Common myeloid progenitor, CD34-positive (primary cell): ENCODE data around the gene UBFD1. TPM values are rescaled to one million over a fixed set of nuclear protein-coding genes. Genes with fewer than 3 reads are reported as not detected.
A peak's percentile ranks its signal among the peaks of the same experiment; 100 is the strongest.

Source experiments
- CTCF ChIA-PET: fragments of 350-600 bp; sonication (Branson Sonifier 250); formaldehyde crosslinking; loops from one replicate; lab custom pipeline; 2021; ENCODE audit warnings: antibody characterized with exemption; lab: Charles Lee
- POLR2A ChIA-PET: fragments of 350-600 bp; sonication (Branson Sonifier 250); formaldehyde crosslinking; loops from one replicate; lab custom pipeline; 2021; ENCODE audit warnings: antibody characterized with exemption; lab: Charles Lee
- DNase-seq, 3 donors: peaks; one replicate each; pipeline versions ENCODE4 v3.0.0 to v3.0.0-alpha.2; 2013
- H3K27ac ChIP-seq, 2 experiments: 1 replicate in 1 of 2; 2 replicates in 1 of 2; pipeline ENCODE4 v1.7.0; 2013; ENCODE audit warnings: inconsistent platforms in 2 of 2, low read length in 2 of 2, mild to moderate bottlenecking in 2 of 2, low read depth in 1 of 2, moderate library complexity in 1 of 2; ENCODE audit not compliant: severe bottlenecking in 2 of 2, insufficient read depth in 1 of 2, poor library complexity in 1 of 2
- H3K27me3 ChIP-seq, 5 experiments: replicated peaks in 2 of 5; 1 replicate in 3 of 5; 2 replicates in 2 of 5; pipeline versions ENCODE4 v1.6.1 to v1.7.0; 2013; ENCODE audit warnings: low read length in 4 of 5, mild to moderate bottlenecking in 2 of 5, moderate library complexity in 2 of 5, inconsistent platforms in 1 of 5; ENCODE audit not compliant: insufficient read depth in 5 of 5, control insufficient read depth in 4 of 5
- H3K36me3 ChIP-seq, 4 experiments: 1 replicate in 2 of 4; 2 replicates in 2 of 4; pipeline versions ENCODE4 v1.6.1 to v1.7.0; 2013; ENCODE audit warnings: low read length in 3 of 4, control low read depth in 1 of 4, mild to moderate bottlenecking in 1 of 4; ENCODE audit not compliant: control insufficient read depth in 4 of 4, insufficient read depth in 4 of 4
- H3K4me1 ChIP-seq, 4 experiments: 1 replicate in 3 of 4; 2 replicates in 1 of 4; pipeline versions ENCODE4 v1.6.1 to v1.7.1; 2013; ENCODE audit warnings: low read length in 3 of 4, mild to moderate bottlenecking in 3 of 4, control low read depth in 1 of 4, inconsistent platforms in 1 of 4, moderate library complexity in 1 of 4; ENCODE audit not compliant: control insufficient read depth in 4 of 4, insufficient read depth in 4 of 4; ENCODE audit errors: control extremely low read depth in 1 of 4
- H3K4me3 ChIP-seq, 7 experiments: 1 replicate in 4 of 7; 2 replicates in 3 of 7; pipeline versions ENCODE4 v1.5.1 to v1.7.0; 2013; ENCODE audit warnings: mild to moderate bottlenecking in 7 of 7, low read length in 6 of 7, moderate library complexity in 6 of 7, inconsistent platforms in 2 of 7, low read depth in 2 of 7, control low read depth in 1 of 7; ENCODE audit not compliant: insufficient read depth in 4 of 7, control insufficient read depth in 1 of 7; ENCODE audit errors: extremely low read depth in 1 of 7
- H3K9me3 ChIP-seq, 5 experiments: 1 replicate in 4 of 5; 2 replicates in 1 of 5; pipeline versions ENCODE4 v1.6.1 to v1.7.1; 2013; ENCODE audit warnings: low read length in 4 of 5, mild to moderate bottlenecking in 2 of 5, inconsistent platforms in 1 of 5, low read depth in 1 of 5, moderate library complexity in 1 of 5; ENCODE audit not compliant: control insufficient read depth in 4 of 5, insufficient read depth in 2 of 5; ENCODE audit errors: control extremely low read depth in 1 of 5
- whole genome bisulfite sequencing: methylation state at CpG from one replicate; pipeline ENCODE4 v1.1.5; 2013; ENCODE audit not compliant: insufficient coverage; 5-methylcytosine and 5-hydroxymethylcytosine counted together
- polyA plus RNA-seq: library from polyadenylated mRNA; unstranded; fragments of 120-200 nt; gene quantifications from one replicate; pipeline ENCODE4 v1.2.1, GENCODE V29; 2013

The UBFD1 gene, protein sequence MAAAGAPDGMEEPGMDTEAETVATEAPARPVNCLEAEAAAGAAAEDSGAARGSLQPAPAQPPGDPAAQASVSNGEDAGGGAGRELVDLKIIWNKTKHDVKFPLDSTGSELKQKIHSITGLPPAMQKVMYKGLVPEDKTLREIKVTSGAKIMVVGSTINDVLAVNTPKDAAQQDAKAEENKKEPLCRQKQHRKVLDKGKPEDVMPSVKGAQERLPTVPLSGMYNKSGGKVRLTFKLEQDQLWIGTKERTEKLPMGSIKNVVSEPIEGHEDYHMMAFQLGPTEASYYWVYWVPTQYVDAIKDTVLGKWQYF
- polyA plus RNA-seq: 29.4 TPM

DNA sequence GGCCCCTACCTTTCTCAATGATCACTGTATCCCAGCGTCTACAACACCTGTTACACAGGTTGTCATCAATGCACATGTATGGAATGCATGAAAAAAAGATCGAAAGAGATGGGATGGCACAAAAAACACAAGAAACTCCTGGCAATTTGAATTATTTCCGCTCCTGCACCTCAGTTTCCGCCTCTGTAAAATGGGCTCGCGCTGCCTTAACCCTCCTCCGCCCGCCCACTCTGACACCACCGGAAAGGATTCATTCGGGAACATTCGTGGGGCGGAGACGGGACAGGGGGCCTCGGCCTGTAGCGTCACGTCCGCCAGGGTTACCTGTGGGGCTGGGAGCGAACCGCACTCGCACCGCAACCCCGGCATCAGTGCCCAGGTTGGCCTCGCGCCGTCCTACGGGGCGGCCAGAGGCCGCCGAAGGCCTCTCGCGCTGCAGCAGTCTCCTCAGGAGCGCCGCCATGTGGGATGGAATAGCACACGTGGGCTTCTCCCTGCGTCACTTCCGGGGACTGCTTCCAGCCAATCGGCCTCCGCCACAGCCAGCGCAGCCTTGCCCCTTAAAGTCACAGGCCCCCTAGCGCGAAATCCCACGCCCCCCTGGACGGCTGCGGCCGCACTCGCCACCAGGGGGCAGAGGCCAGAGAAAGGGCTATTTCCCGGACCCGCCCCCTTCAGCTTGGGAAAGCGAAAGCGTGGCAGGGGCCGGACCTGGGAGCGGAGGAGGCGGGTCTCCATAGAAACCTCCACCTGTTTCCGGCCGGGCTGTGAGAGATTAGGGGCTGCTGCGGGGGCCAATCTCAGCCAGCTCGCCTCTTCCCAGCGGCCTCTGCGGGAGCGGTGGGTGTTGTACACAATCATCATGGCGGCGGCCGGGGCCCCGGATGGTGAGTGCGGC lies at the start of gene UBFD1, which contains the start of gene EARS2:
Gene UBFD1, plus strand, starts transcription at position 847 of the 898 bp plus-strand sequence. Its CDS starts 16 bp downstream, at position 863.
Gene EARS2, minus strand, starts transcription at position 470 of the 898 bp plus-strand sequence. Its CDS starts 7 bp downstream, at position 463.
- CTCF ChIA-PET: interaction anchor here (0.5 to 2.1 kb wide), 8 partner anchors 12 to 121 kb away, joined by 3 to 8 read pairs (median 4); no protein-coding TSS in a partner anchor
- 1% methylated on average over 53 of the region's 65 CpGs for WGBS

DNA sequence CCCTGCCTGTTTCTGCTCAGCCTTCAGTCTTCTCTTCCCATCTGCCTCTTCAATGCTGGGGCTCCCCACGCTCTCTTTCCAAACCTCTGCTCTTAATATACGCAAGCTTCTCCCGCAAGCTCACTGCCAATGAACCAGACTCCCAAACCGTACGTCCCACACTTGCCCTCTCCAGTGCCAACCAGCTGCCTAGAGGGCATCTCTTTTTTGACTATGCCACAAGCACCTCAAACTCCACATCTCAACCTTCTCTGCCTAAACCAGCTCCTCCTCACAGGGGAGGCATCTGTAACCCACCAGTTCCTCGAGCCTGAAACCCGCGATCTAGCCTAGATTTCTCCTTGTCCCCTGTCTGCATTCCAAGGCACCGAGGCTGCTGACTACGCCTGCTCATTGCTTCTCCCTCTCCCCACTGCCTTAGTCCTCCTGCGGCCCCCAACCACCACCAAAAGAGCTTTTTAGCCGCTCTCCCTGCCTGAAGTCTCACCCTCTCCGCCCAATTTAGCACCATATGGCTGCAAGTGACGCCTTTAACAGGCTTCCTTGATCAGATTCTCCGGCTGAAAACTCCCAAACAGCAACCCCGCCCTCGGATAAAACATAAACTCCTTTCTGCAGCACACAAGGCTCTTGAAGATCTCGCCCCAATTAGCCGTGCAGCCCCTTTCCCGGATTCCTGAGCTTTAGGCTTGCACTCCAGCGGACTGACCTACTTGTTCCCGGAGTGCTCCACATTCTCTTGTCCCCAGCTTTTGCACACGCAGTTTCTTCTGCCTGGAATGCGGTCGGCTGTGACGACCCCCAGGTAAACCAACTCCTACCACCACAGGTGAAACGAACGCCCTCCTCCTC lies 48.7 kb upstream of the UBFD1 start:
- H3K4me3 ChIP-seq: peak overlapping the region in 6 of 7 experiments; percentile 57 to 87 (median 76)
- CTCF ChIA-PET: interaction anchor here (1.4 to 1.6 kb wide), 2 partner anchors 36 to 74 kb away, joined by 3 to 4 read pairs; no protein-coding TSS in a partner anchor
- H3K36me3 ChIP-seq: peaks cover 0 to 18% (median 0%) of the 10 kb centered on the region in 4 experiments
- H3K27me3 ChIP-seq: peaks cover 0 to 2% (median 0%) of the 10 kb centered on the region in 5 experiments
- DNase-seq: peak in 1 of 3 donors; percentile 19
- 59% methylated on average over 21 of the region's 28 CpGs for WGBS
- no peaks in the 10 kb centered on the region for H3K9me3 ChIP-seq
- peaks cover 11 to 29% (median 21%) of the 10 kb centered on the region in 4 experiments for H3K4me1 ChIP-seq
- POLR2A ChIA-PET: no interaction called here
- H3K27ac ChIP-seq: peak overlapping the region in 1 of 2 experiments; percentile 58

More for the DNA sequence above, at the start of gene UBFD1, which contains the start of gene EARS2:
- peak within 1 kb of the TSS; percentile 80 to 97 (median 91) for H3K4me3 ChIP-seq
- peak within 1 kb of the TSS; percentile 76 to 89 for H3K27ac ChIP-seq
- peaks cover 12 to 24% (median 19%) of the 10 kb centered on the region in 4 experiments for H3K4me1 ChIP-seq
- H3K9me3 ChIP-seq: no peaks in the 10 kb centered on the region
- H3K27me3 ChIP-seq: no peaks in the 10 kb centered on the region
- H3K36me3 ChIP-seq: peaks cover 15 to 36% (median 27%) of the 10 kb centered on the region in 4 experiments
- DNase-seq: peak; percentile 99 to 100 (median 100)
- POLR2A ChIA-PET: interaction anchor here (0.6 to 1.0 kb wide), 2 partner anchors 40 to 1735 kb away, joined by 3 read pairs; no protein-coding TSS in a partner anchor

DNA sequence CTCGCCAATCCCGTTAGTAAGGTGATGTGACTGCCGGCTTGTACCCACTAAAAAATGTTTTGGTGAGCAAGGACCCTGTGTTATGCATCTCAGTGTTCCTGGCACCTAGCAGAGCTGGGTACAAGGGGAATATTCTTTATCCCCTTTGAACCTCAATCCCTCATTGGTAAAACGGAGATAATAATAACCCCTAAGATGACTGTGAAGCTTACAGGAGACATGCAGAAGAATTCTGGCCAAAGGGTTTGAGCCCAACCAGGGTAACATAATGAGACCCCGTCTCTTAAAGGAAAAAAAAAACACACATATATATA lies 48.1 kb upstream of the UBFD1 start:
- peak in 1 of 3 donors; percentile 10 for DNase-seq
- Histone ChIP-seq H3K4me3 (peak overlapping the region in 6 of 7 experiments; percentile 57 to 87 (median 76)), H3K4me1 (peaks cover 11 to 28% (median 22%) of the 10 kb centered on the region in 4 experiments), H3K36me3 (peaks cover 0 to 13% (median 0%) of the 10 kb centered on the region in 4 experiments), H3K9me3 (no peaks in the 10 kb centered on the region), H3K27me3 (peaks cover 0 to 2% (median 0%) of the 10 kb centered on the region in 5 experiments), H3K27ac (peak overlapping the region in 1 of 2 experiments; percentile 58)
- ChIA-PET POLR2A (no interaction called here), CTCF (interaction anchor here (1.4 to 1.6 kb wide), 2 partner anchors 36 to 75 kb away, joined by 3 to 4 read pairs; no protein-coding TSS in a partner anchor)
- WGBS: 0% methylated on average over 1 of the region's 5 CpGs

GRCh38 chr16:23509782-23510163 lies 47.8 kb upstream of the UBFD1 start:
- ChIA-PET POLR2A (no interaction called here), CTCF (interaction anchor here (1.4 to 1.6 kb wide), 2 partner anchors 37 to 75 kb away, joined by 3 to 4 read pairs; no protein-coding TSS in a partner anchor)
- H3K4me1 ChIP-seq: peaks cover 11 to 27% (median 26%) of the 10 kb centered on the region in 4 experiments
- H3K27me3 ChIP-seq: peaks cover 0 to 2% (median 0%) of the 10 kb centered on the region in 5 experiments
- DNase-seq: peak; percentile 20 to 75 (median 61)
- peak overlapping the region in 1 of 2 experiments; percentile 58 for H3K27ac ChIP-seq
- WGBS: 0% methylated on average over 4 of the region's 17 CpGs
- peaks cover 0 to 9% (median 0%) of the 10 kb centered on the region in 4 experiments for H3K36me3 ChIP-seq
- peak overlapping the region in 6 of 7 experiments; percentile 57 to 87 (median 76) for H3K4me3 ChIP-seq
- H3K9me3 ChIP-seq: no peaks in the 10 kb centered on the region

- Histone ChIP-seq H3K4me3 (peak within 1 kb of the TSS; percentile 24 to 87 (median 72)), H3K27ac (peak within 1 kb of the TSS in 1 of 2 experiments; percentile 58), H3K27me3 (peaks cover 0 to 2% (median 0%) of the 10 kb centered on the region in 5 experiments), H3K4me1 (peaks cover 11 to 30% (median 24%) of the 10 kb centered on the region in 4 experiments), H3K36me3 (peaks cover 0 to 4% (median 0%) of the 10 kb centered on the region in 4 experiments), H3K9me3 (no peaks in the 10 kb centered on the region)
- DNase-seq: peak; percentile 76 to 82 (median 79)
- ChIA-PET CTCF (no interaction called here), POLR2A (no interaction called here)
- 1% methylated on average over 52 of the region's 71 CpGs for WGBS
Measured at GRCh38 chr16:23510164-23510914, 47.2 kb upstream of the UBFD1 start, which contains the start of gene GGA2. Gene GGA2 (minus strand): TSS chr16:23510494. CDS start chr16:23510411, 83 bp downstream.
